Measurements from ENCODE around the gene OSBPL2. TPM values are rescaled to one million over a fixed set of nuclear protein-coding genes. Genes with fewer than 3 reads are reported as not detected.

Gene OSBPL2
- total RNA-seq, 1 donor from 2014 or later, result 21.1 TPM

DNA sequence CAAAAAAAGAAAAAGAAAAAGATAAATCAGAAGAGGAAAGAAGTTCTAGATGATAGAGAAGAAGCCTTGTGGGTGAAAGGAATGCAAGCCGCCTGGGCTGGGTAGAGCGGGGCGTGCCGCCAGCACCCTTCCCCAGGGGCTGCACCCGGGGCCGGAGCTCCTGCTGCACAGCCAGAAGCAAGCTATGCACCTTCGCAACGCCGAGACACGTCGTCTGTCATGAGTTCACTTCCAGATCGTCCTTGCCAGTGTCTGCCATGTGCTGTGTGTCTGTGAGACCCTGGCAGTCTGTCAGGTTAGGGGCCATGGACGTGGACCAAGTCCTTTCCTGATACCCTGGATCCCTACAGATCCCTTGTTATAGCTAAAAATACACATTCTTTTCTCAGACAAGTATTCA is 38.9 kb downstream of the OSBPL2 start:
- ATAC-seq, result no peak
- DNase-seq (ENCODE audit: low spot score), result no peak

GRCh38 chr20:62280303-62280702 is 42.0 kb downstream of the OSBPL2 start:
- DNase-seq (ENCODE audit: low spot score), result no peak
- no peak for ATAC-seq

- DNase-seq (ENCODE audit: low spot score) (no peak), ATAC-seq (no peak)
Measured at GRCh38 chr20:62281161-62281933, 43.0 kb downstream of the OSBPL2 start.

GRCh38 chr20:62282103-62282502 is 43.8 kb downstream of the OSBPL2 start:
- ATAC-seq (no peak), DNase-seq (ENCODE audit: low spot score) (no peak)

DNA sequence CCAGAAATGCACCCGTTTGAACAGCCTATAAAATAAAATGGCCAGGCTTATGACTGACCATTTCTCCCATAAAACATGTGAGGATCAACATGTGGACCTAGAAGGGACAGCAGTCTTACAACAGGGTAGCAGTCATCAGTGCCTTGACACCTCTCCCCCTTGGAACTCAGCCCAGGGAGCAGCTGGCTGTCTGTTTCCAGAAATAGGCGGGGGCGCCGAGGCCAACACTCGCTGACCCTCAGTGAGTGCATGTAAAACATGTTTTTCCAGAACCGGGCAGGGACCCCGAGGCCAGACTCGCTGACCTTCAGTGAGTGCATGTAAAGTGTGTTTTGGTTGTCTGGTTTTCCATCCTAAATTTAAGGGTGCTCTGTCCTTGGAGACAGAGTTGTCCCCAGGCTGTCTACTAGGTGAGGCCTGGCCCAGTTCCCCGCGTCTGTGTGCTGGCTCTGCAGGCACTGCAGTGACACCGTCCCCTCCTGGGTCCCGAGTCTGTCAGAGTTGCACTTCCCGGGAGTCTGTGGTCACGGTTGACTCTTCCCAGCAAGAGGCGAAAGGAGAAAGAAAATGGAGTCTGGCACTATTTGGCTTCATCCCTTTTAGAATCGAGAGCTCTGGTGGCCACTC is 44.7 kb downstream of the OSBPL2 start:
- DNase-seq (ENCODE audit: low spot score), result no peak
- peak; percentile 17 for ATAC-seq

DNA sequence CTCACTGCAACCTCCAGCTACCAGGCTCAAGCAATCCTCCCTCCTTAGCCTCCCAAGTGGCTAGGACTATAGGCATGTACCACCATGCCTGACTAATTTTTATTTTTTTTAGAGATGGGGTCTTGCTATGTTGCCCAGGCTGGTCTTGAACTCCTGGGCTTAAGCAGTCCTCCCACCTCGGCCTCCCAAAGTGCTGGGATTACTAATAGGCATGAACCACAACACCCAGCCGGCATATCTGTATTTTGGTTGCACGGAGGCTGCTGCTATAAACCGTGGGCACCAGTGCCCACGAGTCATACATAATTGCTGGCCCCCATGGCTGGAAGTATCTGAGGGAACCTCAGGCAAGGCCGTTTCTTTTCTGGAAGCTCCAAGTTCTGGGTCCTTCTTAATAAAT is 46.1 kb downstream of the OSBPL2 start:
- ATAC-seq, result no peak

GRCh38 chr20:62285151-62285550 is 46.8 kb downstream of the OSBPL2 start:
- ATAC-seq (no peak), DNase-seq (ENCODE audit: low spot score) (no peak)

More for the DNA sequence above, 46.1 kb downstream of the OSBPL2 start:
- DNase-seq (ENCODE audit: low spot score), result no peak

- ATAC-seq (peak; percentile 79), DNase-seq (ENCODE audit: low spot score) (peak; percentile 72)
Measured at GRCh38 chr20:62285722-62286121, 47.4 kb downstream of the OSBPL2 start.

GRCh38 chr20:62286493-62287064 is 48.3 kb downstream of the OSBPL2 start:
- DNase-seq (ENCODE audit: low spot score) (no peak), ATAC-seq (no peak)

DNA sequence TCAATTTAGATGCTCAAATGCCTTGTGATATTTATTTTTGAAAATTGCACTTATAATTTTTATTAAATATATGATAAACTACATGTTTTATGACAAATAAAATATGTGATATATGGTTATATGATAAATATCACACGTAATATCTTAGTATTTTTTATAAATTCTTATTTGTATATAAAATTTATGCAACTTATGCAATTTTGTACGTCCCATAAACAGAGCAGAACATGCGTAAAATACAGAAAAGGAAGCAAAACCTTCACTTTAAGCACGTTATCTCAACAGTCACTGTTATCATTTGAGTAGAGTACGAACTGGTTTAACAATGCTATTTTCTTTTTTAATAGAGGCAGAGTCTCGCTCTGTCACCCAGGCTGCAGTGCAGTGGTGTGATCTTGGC is 48.8 kb downstream of the OSBPL2 start:
- no peak for DNase-seq (ENCODE audit: low spot score)
- ATAC-seq, result no peak

DNA sequence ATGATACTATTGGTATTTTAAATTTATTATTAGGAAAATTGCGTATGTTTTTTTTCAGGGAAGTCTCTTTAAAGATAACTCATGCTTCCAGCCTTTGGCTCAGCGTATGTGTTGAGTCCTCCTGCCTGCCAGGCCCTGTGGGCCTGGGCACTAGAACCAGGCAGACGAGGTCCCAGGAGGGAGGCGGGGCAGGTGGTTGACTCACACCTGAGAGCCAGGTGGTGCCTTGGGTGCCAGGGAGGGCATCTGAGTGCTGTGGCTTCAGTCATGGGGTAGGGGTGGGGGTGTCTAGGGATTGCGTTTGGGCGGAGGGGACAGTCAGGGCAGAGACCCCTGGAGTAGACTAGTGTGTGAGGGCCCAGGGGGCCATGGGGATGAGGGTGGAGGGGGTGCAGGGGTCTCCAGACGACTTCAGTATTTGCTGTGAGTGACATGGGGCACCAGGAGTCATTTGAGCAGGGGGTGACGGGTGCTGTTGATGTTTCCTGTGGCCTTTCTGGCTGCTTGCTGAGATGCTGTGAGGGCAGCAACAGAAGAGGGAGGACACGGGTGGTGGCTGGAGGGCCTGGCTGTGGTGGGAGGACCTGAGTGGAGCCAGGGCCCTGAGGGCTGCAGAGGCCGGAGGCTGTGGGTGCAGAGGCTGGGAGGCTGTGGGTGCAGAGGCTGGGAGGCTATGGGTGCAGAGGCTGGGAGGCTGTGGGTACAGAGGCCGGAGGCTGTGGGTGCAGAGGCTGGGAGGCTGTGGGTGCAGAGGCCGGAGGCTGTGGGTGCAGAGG is 49.6 kb downstream of the OSBPL2 start:
- no peak for DNase-seq (ENCODE audit: low spot score)

DNA sequence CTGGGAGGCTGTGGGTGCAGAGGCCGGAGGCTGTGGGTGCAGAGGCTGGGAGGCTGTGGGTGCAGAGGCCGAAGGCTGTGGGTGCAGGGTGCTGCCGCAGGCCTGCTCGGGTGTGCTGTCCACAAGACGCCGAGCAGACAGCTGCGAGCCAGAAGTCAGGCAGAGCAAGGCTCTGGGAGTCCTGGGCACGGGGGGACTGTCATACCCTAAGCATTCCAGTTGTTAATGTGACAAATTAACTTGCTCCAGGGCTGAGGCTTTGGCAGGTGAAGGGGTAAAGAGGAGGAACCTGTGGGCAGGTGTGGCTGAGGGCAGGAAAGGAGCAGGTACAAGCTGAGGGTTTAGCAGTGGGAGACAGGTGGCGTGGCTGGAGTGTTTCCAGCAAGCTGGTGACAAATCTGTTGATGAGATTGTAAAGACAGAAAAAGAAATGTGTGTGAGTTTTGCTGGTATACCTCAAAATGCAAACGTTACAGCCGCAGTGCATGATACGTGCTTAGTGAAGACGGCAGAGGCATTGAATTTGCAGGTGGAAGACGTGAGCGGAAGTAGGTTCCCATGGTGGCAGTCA is 50.3 kb downstream of the OSBPL2 start:
- ATAC-seq (no peak), DNase-seq (ENCODE audit: low spot score) (no peak)

More for the DNA sequence above, 49.6 kb downstream of the OSBPL2 start:
- no peak for ATAC-seq

DNA sequence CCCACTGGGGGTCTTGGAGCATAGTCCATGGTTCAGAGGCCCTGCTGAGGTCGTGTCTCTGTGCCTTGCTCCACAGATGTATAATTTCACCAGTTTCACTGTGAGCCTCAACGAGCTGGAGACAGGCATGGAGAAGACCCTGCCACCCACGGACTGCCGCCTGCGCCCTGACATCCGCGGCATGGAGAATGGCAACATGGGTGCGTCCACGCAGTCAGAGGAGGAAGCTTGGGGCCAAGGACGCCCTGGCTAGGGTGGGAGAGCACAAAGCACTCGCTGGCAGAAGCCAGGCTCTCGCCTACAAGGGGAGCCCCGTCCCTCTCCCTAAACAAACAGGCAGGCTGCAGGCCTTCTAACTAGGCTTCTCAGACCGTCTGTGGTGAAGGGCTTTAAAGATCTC is 50.8 kb downstream of the OSBPL2 start:
- DNase-seq (ENCODE audit: low spot score), result no peak
- no peak for ATAC-seq

GRCh38 chr20:62289898-62290297 is 51.6 kb downstream of the OSBPL2 start:
- no peak for ATAC-seq
- DNase-seq (ENCODE audit: low spot score), result no peak

DNA sequence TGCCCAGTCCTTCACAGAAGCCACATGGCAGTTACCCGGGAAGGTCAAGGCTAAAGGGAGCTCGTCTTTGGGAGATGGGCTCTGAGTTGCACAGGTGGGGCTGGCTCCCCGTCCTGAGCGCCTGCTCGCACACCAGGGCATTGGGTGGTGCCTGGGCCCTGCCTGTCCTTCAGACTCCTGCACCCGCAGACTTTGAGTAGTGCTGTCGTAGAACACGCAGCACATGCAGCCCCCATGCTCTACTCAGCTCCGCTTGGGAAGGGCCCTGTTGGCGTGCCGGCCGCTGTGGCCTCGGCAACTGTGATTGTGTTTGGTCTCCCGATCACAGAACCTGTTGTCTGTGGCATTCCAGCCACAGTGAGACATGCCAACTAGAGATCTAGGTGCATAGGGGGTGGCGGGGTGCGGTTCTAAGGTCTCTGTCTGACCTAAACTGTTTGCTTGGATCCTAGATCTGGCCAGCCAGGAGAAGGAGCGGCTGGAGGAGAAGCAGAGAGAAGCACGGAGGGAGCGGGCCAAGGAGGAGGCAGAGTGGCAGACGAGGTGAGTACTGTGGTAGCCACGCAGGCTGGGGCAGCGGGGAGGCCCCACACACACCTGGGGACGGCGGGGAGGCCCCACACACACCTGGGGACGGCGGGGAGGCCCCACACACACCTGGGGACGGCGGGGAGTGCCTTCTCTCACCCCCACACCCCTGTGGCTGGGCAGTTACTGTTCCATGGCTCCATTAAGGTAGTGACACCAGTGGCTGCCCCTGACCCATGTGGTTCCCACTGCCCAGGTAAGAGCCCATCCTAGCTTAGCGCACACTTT is 53.1 kb downstream of the OSBPL2 start:
- DNase-seq (ENCODE audit: low spot score) (no peak), ATAC-seq (no peak)

DNA sequence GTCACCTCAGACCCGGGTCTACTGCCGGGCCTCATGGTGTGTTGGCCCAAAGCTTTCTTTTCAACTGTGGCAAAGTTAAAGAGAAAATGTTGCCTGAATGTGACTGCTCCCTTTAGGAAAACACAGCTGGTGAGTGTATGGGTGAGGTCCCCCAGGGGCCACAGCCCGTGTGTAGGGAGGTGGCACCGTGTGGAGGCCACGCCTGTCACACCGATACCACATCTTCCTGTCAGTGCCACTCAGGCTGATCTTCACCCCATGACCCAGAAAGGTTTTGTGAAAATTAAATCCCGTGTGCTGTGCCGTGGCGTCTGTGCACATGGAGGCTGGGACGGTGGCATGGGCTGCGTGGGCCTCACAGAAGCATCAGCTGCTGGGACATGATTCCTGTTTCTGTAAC is 53.8 kb downstream of the OSBPL2 start:
- ATAC-seq (no peak), DNase-seq (ENCODE audit: low spot score) (no peak)

- DNase-seq (ENCODE audit: low spot score), result no peak
- ATAC-seq, result no peak
Measured at GRCh38 chr20:62293111-62293784, 54.9 kb downstream of the OSBPL2 start.

GRCh38 chr20:62293946-62294345 is 55.6 kb downstream of the OSBPL2 start:
- ATAC-seq, result no peak

DNA sequence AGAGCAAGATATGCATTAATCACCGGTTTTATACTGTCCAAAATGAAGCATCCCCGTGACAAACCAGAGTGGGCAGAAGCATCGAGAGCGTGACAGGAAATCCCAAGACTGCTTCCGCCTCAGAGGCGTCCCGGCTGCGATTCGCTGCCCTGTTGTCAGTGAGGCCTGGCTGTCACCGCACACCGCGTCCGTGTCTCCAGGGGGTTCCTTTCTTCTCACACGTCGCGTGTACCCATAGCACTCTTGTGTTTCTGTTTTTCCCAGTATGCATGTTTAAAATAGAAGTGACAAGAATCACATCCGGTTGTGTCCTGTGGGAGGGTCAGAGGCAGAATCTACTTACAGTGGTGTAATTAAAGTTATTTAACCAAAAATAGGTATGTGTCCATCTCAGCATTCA is 56.2 kb downstream of the OSBPL2 start:
- no peak for ATAC-seq
- DNase-seq (ENCODE audit: low spot score), result no peak

More at GRCh38 chr20:62293946-62294345, 55.6 kb downstream of the OSBPL2 start:
- DNase-seq (ENCODE audit: low spot score), result no peak
